Prostate gland (tissue), 2 donors: Measurements from ENCODE around the gene GRB10.

Source experiments
- POLR2A ChIP-seq: fragments of 450-650 bp; IDR thresholded peaks from one replicate; pipeline ENCODE4 v1.6.1; 2016; ENCODE audit warnings: antibody characterized with exemption, mild to moderate bottlenecking
- POLR2AphosphoS5 ChIP-seq: sonication (generic); formaldehyde crosslinking; IDR thresholded peaks from one replicate; pipeline ENCODE4 v1.6.1; 2017; ENCODE audit warnings: antibody characterized with exemption
- TF ChIP-seq, protein P1 (sequence below), 4 experiments: fragments of 200-600 bp in 2 of 4; fragments of 450-650 bp in 2 of 4; sonication (generic) in 2 of 4; IDR thresholded peaks; 1 replicate in 3 of 4; 2 replicates in 1 of 4; pipeline ENCODE4 v1.5.1; 2016 to 2019; ENCODE audit warnings: antibody characterized with exemption in 4 of 4, mild to moderate bottlenecking in 2 of 4, moderate library complexity in 2 of 4

DNA sequence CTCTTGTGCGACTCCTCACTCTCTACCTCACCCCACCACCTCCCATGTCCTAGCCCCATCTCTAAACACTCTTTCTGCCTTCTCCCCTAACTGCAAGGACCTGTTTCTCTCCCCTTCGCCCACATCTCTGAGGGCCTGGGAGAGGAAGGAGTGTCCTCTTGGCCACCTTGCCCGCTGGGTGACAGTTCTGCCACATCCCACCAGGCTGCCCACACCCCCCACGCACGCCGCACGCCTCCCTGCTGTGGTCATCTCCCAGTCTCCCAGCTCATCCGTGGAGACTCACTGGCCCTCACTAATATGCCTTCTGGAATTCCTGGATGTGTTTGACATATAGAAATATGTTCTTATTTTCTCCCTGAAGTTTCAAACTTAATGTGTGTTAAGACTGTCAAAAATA is 48.5 kb downstream of the GRB10 start:
- TF ChIP-seq, protein P1, sequence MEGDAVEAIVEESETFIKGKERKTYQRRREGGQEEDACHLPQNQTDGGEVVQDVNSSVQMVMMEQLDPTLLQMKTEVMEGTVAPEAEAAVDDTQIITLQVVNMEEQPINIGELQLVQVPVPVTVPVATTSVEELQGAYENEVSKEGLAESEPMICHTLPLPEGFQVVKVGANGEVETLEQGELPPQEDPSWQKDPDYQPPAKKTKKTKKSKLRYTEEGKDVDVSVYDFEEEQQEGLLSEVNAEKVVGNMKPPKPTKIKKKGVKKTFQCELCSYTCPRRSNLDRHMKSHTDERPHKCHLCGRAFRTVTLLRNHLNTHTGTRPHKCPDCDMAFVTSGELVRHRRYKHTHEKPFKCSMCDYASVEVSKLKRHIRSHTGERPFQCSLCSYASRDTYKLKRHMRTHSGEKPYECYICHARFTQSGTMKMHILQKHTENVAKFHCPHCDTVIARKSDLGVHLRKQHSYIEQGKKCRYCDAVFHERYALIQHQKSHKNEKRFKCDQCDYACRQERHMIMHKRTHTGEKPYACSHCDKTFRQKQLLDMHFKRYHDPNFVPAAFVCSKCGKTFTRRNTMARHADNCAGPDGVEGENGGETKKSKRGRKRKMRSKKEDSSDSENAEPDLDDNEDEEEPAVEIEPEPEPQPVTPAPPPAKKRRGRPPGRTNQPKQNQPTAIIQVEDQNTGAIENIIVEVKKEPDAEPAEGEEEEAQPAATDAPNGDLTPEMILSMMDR (IDR thresholded peaks at IDR 0.05): no peak
- TF ChIP-seq POLR2AphosphoS5 (no peak), POLR2A (no peak)
